ENCODE data around the gene LSM14A.

DNA sequence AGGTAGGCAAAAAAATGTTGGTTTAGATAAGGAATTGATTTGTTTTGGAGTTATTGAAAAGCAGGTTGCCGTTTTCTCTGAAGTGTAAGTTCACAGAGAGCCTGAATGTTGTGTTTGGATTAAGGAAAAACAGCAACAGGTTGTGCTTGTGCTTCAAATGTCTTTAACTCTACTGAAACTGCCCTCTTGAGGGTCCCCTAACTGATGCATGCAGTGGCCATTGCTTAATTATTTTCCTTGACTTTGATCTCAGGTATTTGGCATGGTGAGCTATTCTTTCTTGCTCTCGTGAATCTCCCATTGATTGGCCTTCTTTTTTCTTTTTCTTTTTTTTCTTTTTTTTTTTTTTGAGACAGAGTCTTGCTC, 85.2 kb downstream of the LSM14A start:
- TF ChIP-seq, protein P1, sequence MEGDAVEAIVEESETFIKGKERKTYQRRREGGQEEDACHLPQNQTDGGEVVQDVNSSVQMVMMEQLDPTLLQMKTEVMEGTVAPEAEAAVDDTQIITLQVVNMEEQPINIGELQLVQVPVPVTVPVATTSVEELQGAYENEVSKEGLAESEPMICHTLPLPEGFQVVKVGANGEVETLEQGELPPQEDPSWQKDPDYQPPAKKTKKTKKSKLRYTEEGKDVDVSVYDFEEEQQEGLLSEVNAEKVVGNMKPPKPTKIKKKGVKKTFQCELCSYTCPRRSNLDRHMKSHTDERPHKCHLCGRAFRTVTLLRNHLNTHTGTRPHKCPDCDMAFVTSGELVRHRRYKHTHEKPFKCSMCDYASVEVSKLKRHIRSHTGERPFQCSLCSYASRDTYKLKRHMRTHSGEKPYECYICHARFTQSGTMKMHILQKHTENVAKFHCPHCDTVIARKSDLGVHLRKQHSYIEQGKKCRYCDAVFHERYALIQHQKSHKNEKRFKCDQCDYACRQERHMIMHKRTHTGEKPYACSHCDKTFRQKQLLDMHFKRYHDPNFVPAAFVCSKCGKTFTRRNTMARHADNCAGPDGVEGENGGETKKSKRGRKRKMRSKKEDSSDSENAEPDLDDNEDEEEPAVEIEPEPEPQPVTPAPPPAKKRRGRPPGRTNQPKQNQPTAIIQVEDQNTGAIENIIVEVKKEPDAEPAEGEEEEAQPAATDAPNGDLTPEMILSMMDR (conservative IDR thresholded peaks at IDR 0.05; ENCODE audit: low read length): no peak
- no peak for TF ChIP-seq EZH2phosphoT487 (IDR thresholded peaks at IDR 0.05; ENCODE audit: borderline replicate concordance, low read depth, low read length)

All from OCI-LY7 (cell line).